GM18907 (cell line): ENCODE results near the gene ENTPD8.
"Not testable (repeated sequence)": the region's sequence is repeated elsewhere in the genome, so short reads cannot be mapped to it uniquely, and the experiment has no call there.

ENCODE experiments used
- ATAC-seq: cut with Tn5 transposase; IDR thresholded peaks from one replicate; pipeline ENCODE4 v1.9.1; 2021; ENCODE audit warnings: mild to moderate bottlenecking, moderate library complexity; ENCODE audit not compliant: unreplicated experiment

ENTPD8 gene

DNA sequence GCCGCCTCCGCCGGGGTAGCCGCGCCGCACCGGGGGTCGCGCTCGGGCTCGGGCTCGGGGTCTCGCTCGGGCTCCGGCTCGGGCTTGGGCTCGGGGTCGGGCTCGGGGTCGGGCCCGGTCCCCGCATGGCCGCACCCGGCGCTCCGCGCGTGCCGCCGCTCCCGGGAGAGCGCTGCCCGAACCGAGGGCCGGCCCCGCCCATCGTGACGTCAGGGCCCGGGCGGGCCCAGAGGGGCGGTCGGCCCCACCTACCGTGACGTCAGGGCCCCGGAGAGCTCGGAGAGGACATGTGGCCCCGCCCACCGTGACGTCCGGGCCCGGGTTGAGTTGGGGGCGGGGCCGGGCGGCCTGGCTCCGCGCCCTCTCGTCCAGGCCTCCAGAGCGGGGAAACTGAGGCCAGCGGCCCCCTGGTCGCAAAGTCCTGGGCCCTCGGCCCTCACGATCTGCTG, 18.0 kb upstream of the ENTPD8 start, which contains the start of gene NSMF:
Gene NSMF (minus strand): TSS at position 183 of the 449 bp plus-strand sequence. CDS start 232 bp downstream, outside the sequence.
- peak; percentile 55 for ATAC-seq

DNA sequence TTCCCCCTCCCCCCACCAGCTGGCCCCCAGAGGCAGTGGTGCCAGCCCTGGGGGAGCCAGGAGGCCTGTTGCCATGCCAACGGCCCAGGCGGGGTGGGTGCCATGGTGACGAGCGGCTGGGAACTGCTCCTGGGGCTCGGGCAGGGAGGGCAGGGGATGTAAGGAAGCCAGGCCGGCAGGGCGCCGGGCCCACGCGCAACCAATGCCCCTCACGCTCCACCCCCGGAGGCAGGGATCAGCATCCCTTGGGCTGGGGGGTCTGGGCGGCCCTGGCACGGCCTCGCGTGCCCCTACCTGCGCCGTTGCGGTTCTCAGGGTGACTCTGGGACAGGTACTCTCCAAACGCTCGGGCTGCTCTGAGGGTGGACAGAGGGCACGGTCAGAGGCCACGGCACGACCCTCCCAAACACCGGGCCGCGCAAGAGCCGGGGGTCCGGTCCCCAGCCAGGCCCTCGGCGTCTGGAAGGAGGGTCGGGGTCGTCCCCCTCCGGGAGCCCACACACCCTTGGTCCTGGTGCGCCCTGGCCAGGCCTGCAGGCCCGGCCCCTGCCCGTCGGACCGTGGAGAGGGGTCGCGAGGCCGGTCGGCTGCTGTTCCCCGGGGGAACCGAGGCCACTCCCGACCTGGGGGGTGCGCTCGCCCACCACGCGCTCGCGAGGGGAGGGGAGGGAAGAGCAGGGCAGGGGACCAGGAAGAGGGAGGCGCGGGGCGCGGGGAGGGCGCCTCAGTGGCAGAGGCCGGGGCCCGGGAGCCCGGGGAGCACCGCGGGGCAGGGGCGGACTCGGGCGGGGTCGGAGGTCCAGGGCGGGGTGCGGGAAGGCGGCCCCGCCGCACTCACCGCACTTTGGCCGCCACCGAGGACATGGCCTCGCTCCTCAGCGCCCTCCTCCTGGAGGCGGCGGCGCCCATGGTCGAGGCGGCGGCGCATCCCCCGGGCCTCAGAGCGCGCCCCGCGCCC, 17.3 kb upstream of the ENTPD8 start:
- ATAC-seq, result peak; percentile 7

DNA sequence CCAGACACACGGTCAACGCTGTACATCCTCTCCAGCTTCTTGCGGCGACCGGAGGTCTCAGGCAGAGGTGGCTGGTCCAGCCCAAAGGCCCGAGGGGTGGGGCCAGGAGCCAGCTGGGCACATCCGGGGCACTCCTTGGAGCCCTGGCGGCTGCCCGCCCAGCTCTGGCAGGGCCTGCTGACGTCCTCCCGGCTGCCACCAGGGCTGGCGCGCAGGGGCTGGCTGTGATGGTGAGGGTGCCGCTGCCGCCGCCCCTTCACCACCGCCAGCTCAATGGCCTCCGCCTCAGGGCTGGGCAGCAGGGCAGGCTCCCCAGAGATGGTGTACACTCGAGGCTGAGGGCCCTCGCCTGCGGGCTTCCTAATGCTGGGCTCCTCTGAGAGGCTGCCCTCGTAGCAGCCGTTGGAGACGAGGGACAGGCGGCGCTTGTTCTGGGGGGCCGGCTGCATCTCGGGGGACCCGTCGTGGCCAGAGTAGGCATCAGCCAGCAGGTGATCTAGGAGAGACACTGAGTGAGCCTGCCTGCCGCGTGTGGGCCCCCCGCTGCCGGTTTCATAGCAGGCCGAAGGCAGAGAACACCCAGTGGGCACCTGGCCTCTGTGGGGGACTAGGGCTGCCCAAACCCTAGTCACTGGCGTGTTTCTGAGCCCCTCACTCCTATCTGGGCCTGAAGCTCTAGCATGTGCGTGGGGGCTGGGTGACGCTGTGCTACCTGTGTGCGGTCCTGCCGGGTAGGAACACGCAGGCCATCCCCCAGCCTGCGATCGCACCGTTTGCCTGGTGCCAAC, 16.4 kb upstream of the ENTPD8 start:
- no peak for ATAC-seq

DNA sequence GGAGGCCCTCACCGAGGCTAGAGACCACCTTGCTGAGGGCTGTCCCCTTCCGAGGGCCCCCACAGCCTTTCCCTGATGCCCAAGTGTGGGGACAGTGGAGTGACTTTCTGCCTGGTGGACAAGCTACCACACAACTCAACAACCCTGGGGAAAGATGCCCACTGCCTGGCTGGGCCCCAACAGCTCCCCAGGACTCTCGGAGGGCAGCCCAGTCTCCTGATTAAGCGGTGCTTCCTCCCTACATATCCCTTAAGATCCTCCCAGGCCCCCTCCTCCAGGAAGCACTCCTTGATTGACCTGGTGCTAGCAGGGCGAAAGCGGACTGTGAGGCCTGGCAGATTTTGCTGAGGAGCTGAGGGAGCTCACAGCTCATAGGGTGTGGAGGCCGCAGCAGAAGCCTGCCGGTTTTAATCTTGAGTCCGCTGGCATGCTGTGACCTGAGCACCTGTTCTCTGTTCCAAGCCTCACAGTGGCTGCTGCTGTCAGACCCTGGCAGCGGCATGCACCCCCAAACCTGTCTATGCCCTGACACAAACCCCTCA, 15.8 kb upstream of the ENTPD8 start:
- ATAC-seq, result no peak

DNA sequence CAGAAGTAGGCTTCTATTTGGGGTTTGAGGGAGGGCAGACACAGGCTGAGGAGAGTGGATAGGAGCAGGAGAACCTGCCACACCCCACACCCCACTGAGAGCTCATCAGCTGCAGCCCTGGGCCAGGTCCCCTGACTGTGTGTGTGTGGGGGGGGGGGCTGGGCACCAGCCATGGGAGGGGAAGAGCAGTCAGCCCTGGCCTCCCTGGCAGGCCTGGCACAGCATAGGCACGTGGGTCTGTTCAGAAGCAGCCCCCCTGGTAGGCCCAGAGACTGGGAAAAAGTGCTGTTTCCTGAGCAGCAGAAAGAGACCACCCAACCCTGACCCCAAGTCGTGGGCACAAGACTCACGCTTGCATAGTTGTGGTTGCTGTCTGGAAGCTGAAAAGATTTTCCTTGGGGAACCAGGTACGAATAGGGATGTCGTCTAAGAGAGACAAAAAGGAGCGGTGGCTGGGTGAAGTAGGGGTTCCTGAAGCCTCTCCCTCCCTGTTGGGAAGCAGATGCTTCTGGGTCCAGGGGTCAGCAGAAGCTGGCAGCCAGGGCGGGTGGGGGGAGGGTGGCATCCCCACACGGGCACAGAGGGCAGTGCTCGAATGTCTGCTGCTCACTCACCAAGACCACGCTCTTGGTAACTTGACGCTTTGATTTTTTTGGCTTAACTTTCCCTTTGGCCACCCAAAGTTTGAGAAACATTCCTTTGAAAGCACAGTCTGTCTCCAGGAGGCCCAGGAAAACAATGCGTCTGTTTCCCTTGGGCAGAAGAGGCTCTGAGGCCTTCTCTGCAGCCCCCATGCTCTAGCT, 15.1 kb upstream of the ENTPD8 start:
- ATAC-seq, result no peak

DNA sequence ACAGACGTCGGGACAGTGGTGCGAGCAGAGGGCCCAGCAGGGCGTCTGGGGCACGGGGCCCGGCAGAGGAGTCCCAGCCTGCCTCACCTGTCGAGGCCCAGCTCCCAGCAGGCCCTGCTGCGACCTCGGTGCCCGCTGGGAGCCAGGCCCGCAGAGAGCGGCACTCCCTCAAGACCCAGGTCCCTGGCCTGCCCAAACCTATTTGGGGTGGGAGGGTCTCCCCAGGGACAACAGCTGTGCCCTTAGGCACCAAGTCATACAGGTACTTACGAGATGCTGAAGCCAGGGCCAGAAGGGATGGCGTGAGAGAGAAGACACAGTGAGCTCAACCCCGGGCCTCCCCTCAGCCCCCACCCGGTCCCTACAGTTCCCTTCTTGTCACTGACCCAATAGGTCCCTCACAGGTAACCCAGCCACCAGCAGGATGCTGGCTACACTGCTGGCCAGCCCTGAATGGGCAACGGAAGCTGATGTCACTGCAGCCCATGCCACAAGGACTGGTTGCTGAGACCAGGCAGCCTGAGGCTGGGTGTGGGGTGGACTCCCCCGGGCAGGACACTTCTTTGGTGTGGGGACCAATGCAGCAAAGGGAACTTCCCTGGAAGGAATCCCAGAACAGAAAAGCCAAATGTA, 14.3 kb upstream of the ENTPD8 start:
- no peak for ATAC-seq

DNA sequence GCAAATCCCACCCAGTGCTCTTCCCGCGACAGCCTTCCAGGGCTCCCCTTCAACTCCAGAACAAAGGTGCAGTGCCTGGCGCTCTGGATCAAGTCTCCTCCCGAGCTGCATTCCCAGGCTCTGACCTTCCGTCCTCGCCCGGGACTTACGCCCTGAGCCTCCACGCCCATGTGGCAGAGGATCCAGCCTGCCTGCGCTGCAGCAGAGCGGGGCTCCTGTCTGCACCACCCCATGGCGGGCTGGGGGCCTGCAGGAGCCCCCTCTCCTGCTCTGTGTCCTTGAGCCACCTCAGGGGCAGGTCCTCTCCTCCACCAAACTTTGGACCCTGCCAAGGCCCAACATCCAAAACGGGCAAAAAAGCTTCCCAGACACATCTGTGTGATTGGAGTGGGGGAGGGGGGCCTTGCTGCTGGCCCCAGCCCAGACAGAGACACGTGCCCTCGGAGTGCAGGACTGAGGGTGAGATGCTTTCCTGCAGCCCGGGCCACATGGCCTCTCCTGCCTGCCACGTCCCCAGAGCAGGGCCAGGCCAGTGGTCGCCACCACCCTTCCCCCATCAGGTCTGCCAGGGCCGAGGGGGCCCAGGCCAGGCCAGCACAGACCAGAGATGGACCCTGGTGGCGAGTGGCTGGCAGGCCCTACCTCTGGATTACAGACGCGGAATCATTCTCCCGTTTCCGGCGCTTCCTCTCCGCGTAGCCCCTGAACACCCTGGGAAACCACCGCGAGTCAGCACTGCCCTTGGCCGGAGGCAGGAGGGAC, 13.6 kb upstream of the ENTPD8 start:
- no peak for ATAC-seq

DNA sequence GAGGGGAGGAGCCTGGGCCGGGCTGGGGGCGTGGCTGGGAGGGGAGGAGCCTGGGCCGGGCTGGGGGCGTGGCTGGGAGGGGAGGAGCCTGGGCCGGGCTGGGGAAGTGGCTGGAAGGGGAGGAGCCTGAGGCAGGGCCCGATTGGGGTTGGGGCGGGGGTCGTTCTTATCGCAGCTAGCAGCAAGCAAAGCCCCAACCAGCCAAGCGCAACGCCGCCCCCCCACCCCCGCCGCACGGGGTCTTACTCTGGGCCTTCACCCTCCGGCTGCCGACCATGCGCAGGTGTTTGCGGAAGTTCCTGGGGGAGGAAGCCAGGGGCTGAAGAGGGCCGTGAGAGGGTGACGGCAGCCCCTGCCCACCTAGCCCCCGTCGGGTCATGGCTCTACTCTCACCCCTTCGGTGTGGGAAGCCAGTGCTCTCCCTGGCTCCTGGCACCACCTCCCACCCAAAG, 13.0 kb upstream of the ENTPD8 start:
- no peak for ATAC-seq

DNA sequence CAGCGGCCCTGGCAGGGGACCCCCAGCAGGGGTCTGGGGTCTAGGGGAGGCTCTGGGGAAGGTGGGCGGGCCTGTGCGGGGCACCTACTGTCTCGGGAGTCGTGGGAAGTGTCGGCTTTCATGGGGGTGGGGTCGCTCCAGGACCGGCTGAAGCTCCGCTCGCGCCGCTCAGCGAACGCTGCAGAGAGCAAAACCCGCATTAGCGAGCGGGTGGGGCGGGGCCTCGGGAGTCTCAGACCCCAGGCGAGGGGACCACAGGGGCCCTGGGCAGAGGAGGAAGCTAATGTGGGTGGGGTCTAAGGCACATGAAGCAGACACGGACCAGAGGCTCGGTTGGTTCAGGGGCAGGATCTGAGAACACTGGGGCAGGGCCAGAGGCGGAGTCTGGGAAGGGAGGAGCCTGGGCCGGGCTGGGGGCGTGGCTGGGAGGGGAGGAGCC, 12.5 kb upstream of the ENTPD8 start:
- ATAC-seq, result peak; percentile 55

DNA sequence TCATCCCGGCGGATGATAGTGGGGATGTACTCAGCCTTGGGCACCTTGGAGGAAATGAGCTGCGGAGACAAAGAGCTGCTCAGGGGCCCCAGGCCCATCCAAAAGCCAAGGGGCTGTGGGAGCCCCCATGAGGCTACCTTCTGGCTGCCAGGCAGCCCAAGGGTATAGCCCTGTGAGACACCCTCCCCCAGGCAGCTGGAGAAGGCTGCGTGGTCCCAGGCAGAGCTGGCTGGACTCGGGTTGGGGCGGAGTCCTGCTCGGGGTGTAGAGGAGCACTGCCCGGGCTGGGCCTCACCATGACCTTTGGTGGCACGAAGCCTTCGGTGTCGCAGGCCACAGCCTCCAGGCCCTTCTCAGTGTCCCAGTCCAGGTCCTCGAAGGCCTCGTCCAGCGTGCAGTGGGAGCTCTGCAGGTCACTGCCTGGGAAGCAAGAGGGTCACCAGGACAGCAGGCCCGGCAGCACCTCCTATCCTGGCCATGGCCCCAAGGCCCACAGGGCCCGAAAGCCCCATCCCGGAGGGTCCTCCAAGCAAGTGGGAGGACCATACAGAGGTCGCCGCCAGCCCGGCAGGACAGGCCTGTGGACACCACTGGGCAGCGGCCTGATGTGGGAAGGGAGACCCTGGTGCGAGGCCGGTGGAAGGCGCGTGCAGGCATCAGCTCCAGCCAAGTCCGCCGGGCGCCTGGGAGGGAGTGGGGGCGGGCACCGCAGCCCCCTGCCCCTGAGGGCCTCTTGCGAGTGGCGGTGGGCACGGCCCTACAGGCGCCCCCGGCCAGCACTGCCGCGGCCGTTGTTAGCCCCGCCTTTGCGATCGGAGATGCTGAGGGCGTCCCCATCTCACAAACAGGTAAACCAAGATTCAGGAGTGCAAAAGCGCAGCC, 11.8 kb upstream of the ENTPD8 start:
- peak; percentile 1 for ATAC-seq

DNA sequence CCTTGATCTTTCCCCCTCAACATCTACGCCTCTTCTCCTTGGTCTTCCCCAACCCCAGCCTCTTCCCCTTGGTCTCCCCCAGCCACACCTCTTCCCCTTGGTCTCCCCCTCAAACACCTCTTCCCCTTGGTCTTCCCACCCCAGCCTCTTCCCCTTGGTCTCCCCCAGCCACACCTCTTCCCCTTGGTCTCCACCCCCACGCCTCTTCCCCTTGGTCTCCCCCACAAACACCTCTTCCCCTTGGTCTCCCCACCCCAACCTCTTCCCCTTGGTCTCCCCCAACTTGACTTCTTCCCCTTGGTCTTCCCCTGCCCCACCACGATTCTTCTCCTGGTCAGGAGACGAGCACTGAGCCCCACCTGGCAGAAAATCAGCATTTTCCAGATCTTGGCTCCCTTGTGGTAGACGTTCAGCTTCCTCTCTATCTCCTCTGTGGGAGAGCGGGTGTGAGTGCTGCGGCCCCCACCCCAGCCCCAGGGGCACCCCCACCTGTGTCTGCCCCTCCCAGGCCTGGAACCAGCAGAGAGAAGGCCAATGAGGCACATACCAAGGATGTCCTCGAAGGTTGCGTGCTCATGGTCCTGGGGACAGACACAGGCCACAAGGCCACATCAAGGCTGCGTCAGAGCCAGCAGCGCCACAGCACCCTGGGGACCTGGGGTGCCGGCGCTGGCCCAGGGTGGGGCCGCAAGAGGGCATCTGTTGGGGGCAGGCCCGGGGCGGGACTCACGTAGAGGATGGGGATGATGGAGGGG, 11.0 kb upstream of the ENTPD8 start:
- no peak for ATAC-seq

DNA sequence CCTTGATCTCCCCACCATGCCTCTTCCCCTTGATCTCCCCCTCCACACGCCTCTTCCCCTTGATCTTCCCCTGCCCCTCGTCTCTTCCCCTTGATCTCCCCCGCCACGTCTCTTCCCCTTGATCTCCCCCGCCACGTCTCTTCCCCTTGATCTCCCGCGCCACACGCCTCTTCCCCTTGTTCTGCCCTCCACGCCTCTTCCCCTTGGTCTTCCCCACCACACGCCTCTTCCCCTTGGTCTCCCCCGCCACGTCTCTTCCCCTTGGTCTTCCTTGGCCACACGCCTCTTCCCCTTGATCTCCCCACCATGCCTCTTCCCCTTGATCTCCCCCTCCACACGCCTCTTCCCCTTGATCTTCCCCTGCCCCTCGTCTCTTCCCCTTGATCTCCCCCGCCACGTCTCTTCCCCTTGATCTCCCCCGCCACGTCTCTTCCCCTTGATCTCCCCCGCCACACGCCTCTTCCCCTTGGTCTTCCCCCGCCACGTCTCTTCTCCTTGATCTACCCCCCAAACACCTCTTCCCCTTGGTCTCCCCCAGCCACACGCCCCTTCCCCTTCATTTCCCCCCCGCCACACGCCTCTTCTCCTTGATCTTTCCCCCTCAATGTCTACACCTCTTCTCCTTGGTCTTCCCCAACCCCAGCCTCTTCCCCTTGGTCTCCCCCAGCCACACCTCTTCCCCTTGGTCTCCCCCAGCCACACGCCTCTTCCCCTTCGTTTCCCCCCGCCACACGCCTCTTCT, 10.3 kb upstream of the ENTPD8 start:
- ATAC-seq, result not testable (repeated sequence)

DNA sequence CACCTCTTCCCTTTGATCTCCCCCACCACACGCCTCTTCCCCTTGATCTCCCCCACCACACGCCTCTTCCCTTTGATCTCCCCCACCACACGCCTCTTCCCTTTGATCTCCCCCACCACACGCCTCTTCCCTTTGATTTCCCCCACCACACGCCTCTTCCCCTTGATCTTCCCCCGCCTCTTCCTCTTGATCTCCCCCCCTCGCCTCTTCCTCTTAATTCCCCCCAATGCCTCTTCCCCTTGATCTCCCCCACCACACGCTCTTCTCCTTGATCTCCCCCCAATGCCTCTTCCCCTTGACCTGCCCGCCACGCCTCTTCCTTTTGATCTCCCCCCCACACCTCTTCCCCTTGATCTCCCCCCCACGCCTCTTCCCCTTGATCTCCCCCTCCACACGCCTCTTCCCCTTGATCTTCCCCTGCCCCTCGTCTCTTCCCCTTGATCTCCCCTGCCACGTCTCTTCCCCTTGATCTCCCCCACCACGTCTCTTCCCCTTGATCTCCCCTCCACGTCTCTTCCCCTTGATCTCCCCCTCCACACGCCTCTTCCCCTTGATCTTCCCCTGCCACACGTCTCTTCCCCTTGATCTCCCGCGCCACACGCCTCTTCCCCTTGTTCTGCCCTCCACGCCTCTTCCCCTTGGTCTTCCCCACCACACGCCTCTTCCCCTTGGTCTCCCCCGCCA, 9.5 kb upstream of the ENTPD8 start:
- ATAC-seq, result not testable (repeated sequence)

DNA sequence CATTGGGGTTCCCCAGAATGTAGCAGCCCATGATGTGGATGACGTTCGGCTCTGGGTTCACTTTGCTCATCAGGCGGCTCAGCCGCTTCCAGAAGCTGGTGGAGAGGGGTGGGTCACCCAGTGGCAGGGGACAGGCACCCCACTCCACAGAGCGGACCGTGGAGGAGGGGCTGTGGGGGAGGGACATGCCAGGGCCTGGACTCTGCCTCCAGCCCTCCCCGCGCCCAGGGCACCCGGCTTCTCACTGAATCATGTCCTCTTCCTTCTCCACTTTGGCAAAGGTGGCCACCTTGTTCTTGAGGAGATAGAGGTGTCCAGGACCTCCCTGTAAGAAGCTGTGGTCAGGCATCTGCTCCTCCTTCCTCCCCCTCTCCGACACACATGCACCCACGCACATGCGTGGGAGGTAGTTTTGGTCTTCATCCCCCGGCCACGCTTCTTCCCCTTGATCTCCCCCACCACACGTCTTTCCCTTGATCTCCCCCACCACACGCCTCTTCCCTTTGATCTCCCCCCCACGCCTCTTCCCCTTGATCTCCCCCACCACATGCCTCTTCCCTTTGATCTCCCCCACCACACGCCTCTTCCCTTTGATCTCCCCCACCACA, 8.9 kb upstream of the ENTPD8 start:
- no peak for ATAC-seq

DNA sequence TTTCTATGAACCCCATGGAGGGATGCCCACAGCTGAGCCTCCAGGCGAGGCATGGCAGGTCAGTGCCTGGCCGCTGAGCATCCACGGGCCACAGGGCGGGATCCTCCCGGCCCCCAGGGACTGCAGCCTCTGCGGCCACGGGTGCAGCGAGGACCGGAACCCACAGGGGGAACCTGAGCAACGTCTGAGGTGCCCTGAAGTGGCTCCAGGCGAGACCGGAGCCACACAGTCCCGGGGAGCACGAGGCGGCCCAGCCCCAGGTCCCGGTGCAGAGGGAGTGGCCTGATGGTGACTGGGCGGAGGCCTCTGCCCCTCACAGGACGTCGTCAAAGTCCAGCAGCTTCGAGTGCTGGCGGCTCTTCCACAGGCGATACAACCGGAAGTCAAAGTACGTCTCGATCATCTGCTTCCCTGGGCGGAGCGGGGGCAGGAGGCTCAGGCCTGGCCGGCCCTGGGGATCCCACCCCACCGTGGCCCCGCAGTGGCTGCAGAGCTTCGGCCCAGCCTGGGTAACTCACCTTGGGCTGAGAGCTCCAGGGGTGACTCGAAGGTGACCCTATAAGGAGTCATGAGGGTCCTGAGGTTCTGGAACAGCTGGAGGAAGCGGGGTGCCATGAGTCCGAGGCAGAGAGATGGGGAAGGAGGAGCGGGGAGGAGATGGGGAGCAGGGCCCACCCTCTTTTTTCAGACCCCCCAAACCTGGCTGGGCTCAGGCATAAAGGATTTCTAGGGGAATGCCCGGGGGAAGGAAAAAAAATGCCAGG, 8.1 kb upstream of the ENTPD8 start:
- no peak for ATAC-seq
